Hepatocyte (in vitro differentiated cells): ENCODE data around the gene TADA3.

Experiments
- EZH2 ChIP-seq: fragments of 200-600 bp; sonication (generic); IDR thresholded peaks from 2 replicates; pipeline ENCODE4 v1.6.1; 2016; ENCODE audit warnings: antibody characterized with exemption, mild to moderate bottlenecking, borderline replicate concordance
- EZH2phosphoT487 ChIP-seq: fragments of 200-600 bp; sonication (generic); IDR thresholded peaks from one replicate; pipeline ENCODE4 v1.6.1; 2018; ENCODE audit warnings: antibody characterized with exemption, mild to moderate bottlenecking, low read depth, moderate library complexity; ENCODE audit not compliant: unreplicated experiment, severe bottlenecking
- TF ChIP-seq, protein P1 (sequence below): fragments of 200-600 bp; sonication (generic); IDR thresholded peaks from 2 replicates; pipeline ENCODE4 v1.5.1; 2016; ENCODE audit warnings: antibody characterized with exemption, mild to moderate bottlenecking; ENCODE audit not compliant: poor library complexity

DNA sequence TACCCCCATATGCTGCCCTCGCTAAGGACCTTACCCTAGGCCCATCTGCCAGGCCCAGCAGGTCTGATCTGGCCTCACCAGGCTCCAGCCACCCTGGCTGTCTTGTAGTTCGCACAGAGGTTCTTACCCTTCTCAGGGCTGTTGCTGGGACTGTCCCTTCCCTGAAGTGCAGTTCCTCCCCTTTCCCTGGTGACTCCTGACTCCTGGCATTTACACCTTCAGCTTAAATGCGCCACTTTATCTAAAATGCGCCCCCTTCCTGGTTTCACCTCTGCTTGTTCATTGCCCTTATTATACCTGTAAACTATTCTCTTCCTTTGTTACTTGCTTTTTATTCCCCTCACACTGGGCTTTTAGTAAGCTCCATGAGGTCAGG lies 17.0 kb upstream of the TADA3 start:
- TF ChIP-seq, protein P1, sequence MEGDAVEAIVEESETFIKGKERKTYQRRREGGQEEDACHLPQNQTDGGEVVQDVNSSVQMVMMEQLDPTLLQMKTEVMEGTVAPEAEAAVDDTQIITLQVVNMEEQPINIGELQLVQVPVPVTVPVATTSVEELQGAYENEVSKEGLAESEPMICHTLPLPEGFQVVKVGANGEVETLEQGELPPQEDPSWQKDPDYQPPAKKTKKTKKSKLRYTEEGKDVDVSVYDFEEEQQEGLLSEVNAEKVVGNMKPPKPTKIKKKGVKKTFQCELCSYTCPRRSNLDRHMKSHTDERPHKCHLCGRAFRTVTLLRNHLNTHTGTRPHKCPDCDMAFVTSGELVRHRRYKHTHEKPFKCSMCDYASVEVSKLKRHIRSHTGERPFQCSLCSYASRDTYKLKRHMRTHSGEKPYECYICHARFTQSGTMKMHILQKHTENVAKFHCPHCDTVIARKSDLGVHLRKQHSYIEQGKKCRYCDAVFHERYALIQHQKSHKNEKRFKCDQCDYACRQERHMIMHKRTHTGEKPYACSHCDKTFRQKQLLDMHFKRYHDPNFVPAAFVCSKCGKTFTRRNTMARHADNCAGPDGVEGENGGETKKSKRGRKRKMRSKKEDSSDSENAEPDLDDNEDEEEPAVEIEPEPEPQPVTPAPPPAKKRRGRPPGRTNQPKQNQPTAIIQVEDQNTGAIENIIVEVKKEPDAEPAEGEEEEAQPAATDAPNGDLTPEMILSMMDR = no peak
- TF ChIP-seq EZH2phosphoT487 (no peak), EZH2 (no peak)
